SU-DHL-6 (cell line): ENCODE measurements around the gene RTF1.

Source experiments
- H2AFZ ChIP-seq: fragments of 200-600 bp; sonication (generic); 2 replicates; pipeline ENCODE4 v1.6.1; 2014; ENCODE audit warnings: low read depth, mild to moderate bottlenecking, moderate library complexity, mixed read lengths, antibody characterized with exemption, low read length; ENCODE audit not compliant: severe bottlenecking
- H3F3A ChIP-seq: fragments of 200-600 bp; shearing (Covaris generic); 2 replicates; pipeline ENCODE4 v1.6.0; 2016; ENCODE audit warnings: antibody characterized with exemption, mild to moderate bottlenecking; ENCODE audit not compliant: insufficient read depth
- H3K27ac ChIP-seq: fragments of 200-600 bp; sonication (generic); 2 replicates; pipeline ENCODE4 v1.5.1; 2016; ENCODE audit warnings: low read depth, mild to moderate bottlenecking, low read length, moderate library complexity, mixed read lengths
- H3K27me3 ChIP-seq: fragments of 200-600 bp; sonication (generic), shearing (Covaris generic); 2 replicates; pipeline ENCODE4 v1.6.0; 2014; ENCODE audit warnings: mild to moderate bottlenecking, low read length
- H3K36me3 ChIP-seq: fragments of 200-600 bp; sonication (generic); 2 replicates; pipeline ENCODE4 v1.6.1; 2014; ENCODE audit warnings: mild to moderate bottlenecking, low read length, mixed read lengths
- H3K4me2 ChIP-seq: fragments of 300-600, 200-600 bp; shearing (Covaris generic), sonication (generic); 2 replicates; pipeline ENCODE4 v1.6.0; 2014; ENCODE audit warnings: low read length, low read depth, mild to moderate bottlenecking; ENCODE audit not compliant: poor library complexity, severe bottlenecking
- H3K4me3 ChIP-seq: fragments of 200-600 bp; sonication (generic); 2 replicates; pipeline ENCODE4 v1.5.1; 2014; ENCODE audit warnings: antibody characterized with exemption, low read length, mild to moderate bottlenecking, mixed read lengths; ENCODE audit not compliant: insufficient read depth, poor library complexity, severe bottlenecking
- H3K79me2 ChIP-seq: fragments of 200-600 bp; sonication (generic); 2 replicates; pipeline ENCODE4 v1.6.1; 2014; ENCODE audit warnings: mild to moderate bottlenecking, low read length, moderate library complexity; ENCODE audit not compliant: insufficient read depth
- H3K9ac ChIP-seq: fragments of 200-600 bp; sonication (generic); 2 replicates; pipeline ENCODE4 v1.7.0; 2014; ENCODE audit warnings: mild to moderate bottlenecking, low read length
- H3K9me2 ChIP-seq: fragments of 200-600 bp; sonication (generic); replicated peaks from 2 replicates; pipeline ENCODE4 v1.6.1; 2014; ENCODE audit warnings: low read length; ENCODE audit not compliant: insufficient read depth
- H3K9me3 ChIP-seq: fragments of 200-600 bp; sonication (generic); 2 replicates; pipeline ENCODE4 v1.6.1; 2014; ENCODE audit warnings: low read length, mixed read lengths; ENCODE audit not compliant: insufficient read depth
- H4K20me1 ChIP-seq: fragments of 200-600 bp; sonication (generic); 2 replicates; pipeline ENCODE4 v1.6.1; 2014; ENCODE audit warnings: low read depth, mild to moderate bottlenecking, antibody characterized with exemption, low read length, moderate library complexity, mixed read lengths
- EZH2phosphoT487 ChIP-seq: fragments of 200-600 bp; sonication (generic), shearing (Covaris generic); conservative IDR thresholded peaks from 2 replicates; pipeline ENCODE4 v1.6.1; 2018; ENCODE audit warnings: mild to moderate bottlenecking, antibody characterized with exemption, low read length, moderate library complexity, mixed read lengths
- TF ChIP-seq, protein P1 (sequence below): fragments of 200-600 bp; sonication (generic); IDR thresholded peaks from one replicate; pipeline ENCODE4 v1.5.1; 2017; ENCODE audit warnings: antibody characterized with exemption, mild to moderate bottlenecking, low read length, moderate library complexity; ENCODE audit not compliant: insufficient read depth, poor library complexity, severe bottlenecking

RTF1 gene

DNA sequence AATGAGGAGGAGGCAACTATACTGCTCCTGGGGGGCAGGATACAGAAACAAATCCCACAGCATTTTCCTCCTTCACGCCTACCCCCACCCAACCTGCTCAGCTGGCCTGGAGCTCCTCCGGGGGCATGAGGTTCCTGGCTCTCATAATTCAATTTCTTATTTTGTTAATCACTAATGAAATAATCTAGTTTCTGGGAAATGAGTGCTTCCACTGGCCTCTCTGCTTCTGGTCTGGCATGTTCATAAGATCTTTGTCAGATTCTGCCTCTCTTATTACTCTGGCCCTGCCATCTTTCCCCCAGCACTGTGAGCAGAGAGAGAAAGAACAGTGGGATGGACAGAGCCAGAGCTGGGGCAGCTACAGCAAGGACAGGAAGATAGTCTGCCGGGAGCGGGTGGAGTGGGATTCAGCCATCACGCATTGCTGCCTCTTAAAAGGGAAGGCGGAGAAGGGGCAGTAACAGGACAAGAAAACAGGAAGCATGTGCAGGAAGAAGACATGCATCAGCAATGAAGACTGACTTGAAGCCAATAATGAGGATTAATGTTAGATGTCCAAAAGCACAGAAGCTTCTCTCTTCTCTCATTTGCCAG lies 113.6 kb downstream of the RTF1 start:
- H3K9me2 ChIP-seq: no peaks in the 10 kb centered on the region
- H3K4me3 ChIP-seq: no peak overlapping the region
- no peaks in the 10 kb centered on the region for H3K9me3 ChIP-seq
- no peaks in the 10 kb centered on the region for H3K79me2 ChIP-seq
- no peak overlapping the region for H3K4me2 ChIP-seq
- H3F3A ChIP-seq: no peaks in the 10 kb centered on the region
- no peaks in the 10 kb centered on the region for H4K20me1 ChIP-seq
- no peak overlapping the region for H2AFZ ChIP-seq
- no peak for TF ChIP-seq EZH2phosphoT487
- TF ChIP-seq, protein P1, sequence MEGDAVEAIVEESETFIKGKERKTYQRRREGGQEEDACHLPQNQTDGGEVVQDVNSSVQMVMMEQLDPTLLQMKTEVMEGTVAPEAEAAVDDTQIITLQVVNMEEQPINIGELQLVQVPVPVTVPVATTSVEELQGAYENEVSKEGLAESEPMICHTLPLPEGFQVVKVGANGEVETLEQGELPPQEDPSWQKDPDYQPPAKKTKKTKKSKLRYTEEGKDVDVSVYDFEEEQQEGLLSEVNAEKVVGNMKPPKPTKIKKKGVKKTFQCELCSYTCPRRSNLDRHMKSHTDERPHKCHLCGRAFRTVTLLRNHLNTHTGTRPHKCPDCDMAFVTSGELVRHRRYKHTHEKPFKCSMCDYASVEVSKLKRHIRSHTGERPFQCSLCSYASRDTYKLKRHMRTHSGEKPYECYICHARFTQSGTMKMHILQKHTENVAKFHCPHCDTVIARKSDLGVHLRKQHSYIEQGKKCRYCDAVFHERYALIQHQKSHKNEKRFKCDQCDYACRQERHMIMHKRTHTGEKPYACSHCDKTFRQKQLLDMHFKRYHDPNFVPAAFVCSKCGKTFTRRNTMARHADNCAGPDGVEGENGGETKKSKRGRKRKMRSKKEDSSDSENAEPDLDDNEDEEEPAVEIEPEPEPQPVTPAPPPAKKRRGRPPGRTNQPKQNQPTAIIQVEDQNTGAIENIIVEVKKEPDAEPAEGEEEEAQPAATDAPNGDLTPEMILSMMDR: no peak
- H3K27me3 ChIP-seq: no peaks in the 10 kb centered on the region
- H3K27ac ChIP-seq: no peak overlapping the region
- H3K9ac ChIP-seq: no peak overlapping the region
- 0 out of 2 replicates have a peak, but pooled peaks cover 4% of the 10 kb centered on the region for H3K36me3 ChIP-seq
